Measurements from ENCODE around the gene ZBTB7C.

GRCh38 chr18:48073211-48073930 is 335.8 kb downstream of the ZBTB7C start:
- no peak for TF ChIP-seq FOXK2 (IDR thresholded peaks at IDR 0.05)
- TF ChIP-seq PKNOX1 (IDR thresholded peaks at IDR 0.05): no peak
- TF ChIP-seq CTBP1 (IDR thresholded peaks at IDR 0.05; ENCODE audit: borderline replicate concordance): no peak
